SK-N-SH (cell line): Measurements from ENCODE around the gene H1-8. TPM values are rescaled to one million over a fixed set of nuclear protein-coding genes. Genes with fewer than 3 reads are reported as not detected.

Experiments used
- CTCF ChIA-PET: fragments of 300-600, 350-600 bp; formaldehyde crosslinking; extraction: SDS; loops from one replicate; lab custom pipeline; 2021; lab: Yijun Ruan, JAX
- POLR2A ChIA-PET: fragments of 350-600 bp; sonication (Branson Sonifier 250); formaldehyde crosslinking; extraction: SDS; loops from one replicate; lab custom pipeline; 2020; ENCODE audit warnings: antibody characterized with exemption, inconsistent platforms; lab: Yijun Ruan, JAX
- DNase-seq: peaks from one replicate; pipeline ENCODE4 v3.0.0; 2012
- H2AFZ ChIP-seq: fragments of 200-600 bp; sonication (generic); 2 replicates; pipeline ENCODE4 v1.8.1; 2016; ENCODE audit warnings: antibody characterized with exemption, mild to moderate bottlenecking, low read depth
- H3F3A ChIP-seq: fragments of 200-600 bp; sonication (generic); replicated peaks from 2 replicates; pipeline ENCODE3; 2016; ENCODE audit warnings: antibody characterized with exemption, mild to moderate bottlenecking; ENCODE audit not compliant: insufficient read depth
- H3K27ac ChIP-seq, 2 experiments: fragments of 200-500 bp in 1 of 2; fragments of 200-600 bp in 1 of 2; sonication (Bioruptor generic) in 1 of 2; sonication (generic), shearing (Covaris generic) in 1 of 2; 2 replicates each; pipeline versions ENCODE4 v1.5.1 to v1.6.1; 2014 to 2016; ENCODE audit warnings: low read depth in 2 of 2, inconsistent platforms in 1 of 2, low read length in 1 of 2, mild to moderate bottlenecking in 1 of 2, mixed read lengths in 1 of 2
- H3K27me3 ChIP-seq: fragments of 200-600 bp; sonication (generic), shearing (Covaris generic); 2 replicates; pipeline ENCODE4 v1.6.1; 2016; ENCODE audit warnings: mixed run types; ENCODE audit not compliant: insufficient read depth
- H3K36me3 ChIP-seq, 2 experiments: fragments of 200-500 bp in 1 of 2; fragments of 200-600 bp in 1 of 2; sonication (Bioruptor generic) in 1 of 2; sonication (generic) in 1 of 2; replicated peaks in 1 of 2; 2 replicates each; pipeline versions ENCODE3 to v1.5.1; 2014 to 2016; ENCODE audit warnings: low read length in 1 of 2, mild to moderate bottlenecking in 1 of 2; ENCODE audit not compliant: insufficient read depth in 2 of 2, control insufficient read depth in 1 of 2
- H3K4me1 ChIP-seq, 2 experiments: fragments of 200-500 bp in 1 of 2; fragments of 200-600 bp in 1 of 2; sonication (Bioruptor generic) in 1 of 2; sonication (generic), shearing (Covaris generic) in 1 of 2; 2 replicates each; pipeline versions ENCODE4 v1.5.1 to v1.6.1; 2014 to 2016; ENCODE audit warnings: low read depth in 1 of 2, low read length in 1 of 2, mixed run types in 1 of 2; ENCODE audit not compliant: insufficient read depth in 2 of 2, control insufficient read depth in 1 of 2
- H3K4me2 ChIP-seq: fragments of 200-600 bp; sonication (generic), shearing (Covaris generic); 2 replicates; pipeline ENCODE4 v1.6.1; 2017; ENCODE audit warnings: mixed run types
- H3K4me3 ChIP-seq, 2 experiments: fragments of 200-500 bp in 1 of 2; fragments of 200-600 bp in 1 of 2; sonication (Bioruptor generic) in 1 of 2; sonication (generic), shearing (Covaris generic) in 1 of 2; 2 replicates each; pipeline versions ENCODE4 v1.5.1 to v1.8.1; 2014 to 2016; ENCODE audit warnings: low read depth in 2 of 2, inconsistent platforms in 1 of 2, low read length in 1 of 2, mild to moderate bottlenecking in 1 of 2, mixed read lengths in 1 of 2, moderate library complexity in 1 of 2
- H3K79me2 ChIP-seq: fragments of 200-600 bp; sonication (generic); 2 replicates; pipeline ENCODE4 v1.8.1; 2017; ENCODE audit warnings: mild to moderate bottlenecking; ENCODE audit not compliant: insufficient read depth
- H3K9ac ChIP-seq: fragments of 200-600 bp; sonication (generic); 2 replicates; pipeline ENCODE4 v1.6.1; 2017; ENCODE audit warnings: mixed run types
- H3K9me2 ChIP-seq: fragments of 200-600 bp; sonication (generic); 2 replicates; pipeline ENCODE4 v1.6.1; 2017; ENCODE audit warnings: mixed run types
- H3K9me3 ChIP-seq: fragments of 200-600 bp; sonication (generic); 2 replicates; pipeline ENCODE4 v1.6.1; 2017; ENCODE audit warnings: mixed run types, mild to moderate bottlenecking, moderate library complexity
- H4K20me1 ChIP-seq: fragments of 200-600 bp; sonication (generic); 2 replicates; pipeline ENCODE4 v1.6.1; 2017; ENCODE audit warnings: mild to moderate bottlenecking, mixed run types; ENCODE audit not compliant: insufficient read depth
- CHD2 ChIP-seq: fragments of 150-350 bp; IDR thresholded peaks from 2 replicates; pipeline ENCODE4 v1.6.1; 2018; ENCODE audit warnings: low read length; ENCODE audit not compliant: partially characterized antibody
- ELF1 ChIP-seq: IDR thresholded peaks from 2 replicates; pipeline ENCODE4 v1.4.0; 2012
- EP300 ChIP-seq, 2 experiments: IDR thresholded peaks; 2 replicates each; pipeline versions ENCODE4 v1.4.0 to v1.6.1; 2012; ENCODE audit warnings: borderline replicate concordance in 1 of 2, low read depth in 1 of 2, low read length in 1 of 2
- FOXM1 ChIP-seq: IDR thresholded peaks from 2 replicates; pipeline ENCODE4 v1.4.0; 2012; ENCODE audit warnings: low read depth, mild to moderate bottlenecking
- GABPA ChIP-seq: IDR thresholded peaks from 2 replicates; pipeline ENCODE4 v1.4.0; 2012; ENCODE audit warnings: low read depth, mild to moderate bottlenecking
- JUND ChIP-seq: IDR thresholded peaks from 2 replicates; pipeline ENCODE4 v1.4.0; 2012
- NFIC ChIP-seq: IDR thresholded peaks from 2 replicates; pipeline ENCODE4 v1.4.0; 2012; ENCODE audit warnings: borderline replicate concordance
- NRF1 ChIP-seq: IDR thresholded peaks from 2 replicates; pipeline ENCODE4 v1.6.1; 2012; ENCODE audit warnings: low read depth, mild to moderate bottlenecking, low read length
- PBX3 ChIP-seq: IDR thresholded peaks from 2 replicates; pipeline ENCODE4; 2012
- POLR2AphosphoS5 ChIP-seq: IDR thresholded peaks from 2 replicates; pipeline ENCODE4 v1.6.1; 2012; ENCODE audit warnings: low read depth, low read length
- RCOR1 ChIP-seq: fragments of 150-350 bp; IDR thresholded peaks from 2 replicates; pipeline ENCODE4 v1.6.1; 2017; ENCODE audit warnings: antibody characterized with exemption, low read length
- REST ChIP-seq: IDR thresholded peaks from 2 replicates; pipeline ENCODE4 v1.6.1; 2012; ENCODE audit warnings: mild to moderate bottlenecking, low read depth, low read length, moderate library complexity
- SIN3A ChIP-seq: IDR thresholded peaks from 2 replicates; pipeline ENCODE4 v1.6.1; 2012; ENCODE audit warnings: low read depth, mild to moderate bottlenecking, low read length, moderate library complexity, borderline replicate concordance
- SMC3 ChIP-seq: IDR thresholded peaks from 2 replicates; pipeline ENCODE4 v1.6.1; 2012; ENCODE audit warnings: low read depth, low read length, improper control_type of control experiment
- TCF12 ChIP-seq: IDR thresholded peaks from 2 replicates; pipeline ENCODE4 v1.4.0; 2012
- USF2 ChIP-seq: fragments of 150-350 bp; IDR thresholded peaks from 2 replicates; pipeline ENCODE4 v1.6.1; 2017; ENCODE audit warnings: antibody characterized with exemption, low read length, low read depth, borderline replicate concordance
- WGBS: methylation state at CpG from one replicate; pipeline ENCODE4 v1.1.6; 2017; ENCODE audit warnings: low lambda C conversion rate; 5-methylcytosine and 5-hydroxymethylcytosine counted together
- polyA plus RNA-seq, 3 experiments: library from polyadenylated mRNA; depleted of rRNA; stranded (reverse); fragments of >200 nt; gene quantifications; 2 replicates each; pipeline ENCODE4 v1.2.3, GENCODE V29; 2012

H1-8 gene
- polyA plus RNA-seq, 1 of the 3 experiments (the other 2 are of a cell fraction), result not detected

GRCh38 chr3:129598484-129598883, 55.5 kb downstream of the H1-8 start:
- no peak for TF ChIP-seq FOXM1
- no peak for TF ChIP-seq NRF1
- TF ChIP-seq SIN3A, result no peak
- TF ChIP-seq REST, result no peak
- TF ChIP-seq POLR2AphosphoS5, result no peak
- no peak for TF ChIP-seq RCOR1
- no peak for TF ChIP-seq SMC3
- no peak for TF ChIP-seq NFIC
- no peak for TF ChIP-seq CHD2
- TF ChIP-seq ELF1, result no peak
- no peak for TF ChIP-seq JUND
- no peak for TF ChIP-seq PBX3
- no peak for TF ChIP-seq USF2
- TF ChIP-seq TCF12, result no peak
- no peak for TF ChIP-seq EP300 (IDR thresholded peaks at IDR 0.05; ENCODE audit: borderline replicate concordance in 1 of 2, low read depth in 1 of 2, low read length in 1 of 2)
- no peak for TF ChIP-seq GABPA
- no peaks in the 10 kb centered on the region for H3K36me3 ChIP-seq
- ChIA-PET POLR2A (no interaction called here), CTCF (interaction anchor here (0.8 kb wide), 1 partner anchor 108 kb away, joined by 3 read pairs; no protein-coding TSS in a partner anchor)
- H3F3A ChIP-seq, result peaks cover 4% of the 10 kb centered on the region
- no peak overlapping the region for H2AFZ ChIP-seq
- no peak for DNase-seq
- H3K4me3 ChIP-seq, result no peak overlapping the region
- H3K4me1 ChIP-seq, result peaks cover 2 to 22% of the 10 kb centered on the region in 2 experiments; a peak in 3 of 4 replicates
- no peak overlapping the region for H3K27ac ChIP-seq
- H3K9me2 ChIP-seq, result no peaks in the 10 kb centered on the region
- H3K9me3 ChIP-seq, result no peaks in the 10 kb centered on the region
- no peaks in the 10 kb centered on the region; the same call in 1 of the 2 replicates for H4K20me1 ChIP-seq
- peaks cover 35% of the 10 kb centered on the region for H3K79me2 ChIP-seq
- WGBS, result 97% methylated on average over 10 of the region's 11 CpGs
- H3K4me2 ChIP-seq, result no peak overlapping the region
- H3K9ac ChIP-seq, result no peak overlapping the region
- no peaks in the 10 kb centered on the region for H3K27me3 ChIP-seq
